Measurements from ENCODE around the gene KIR3DL1. TPM values are rescaled to one million over a fixed set of nuclear protein-coding genes. Genes with fewer than 3 reads are reported as not detected.
"Not testable (repeated sequence)": the region's sequence is repeated elsewhere in the genome, so short reads cannot be mapped to it uniquely, and the experiment has no call there.

Gene KIR3DL1
- total RNA-seq, 1 donor from 2014 or later, result not detected

- H3K36me3 Mint-ChIP-seq (ENCODE audit: low read depth); intact Hi-C loops (cut with micrococcal nuclease); H3K9me3 Mint-ChIP-seq; H3K4me3 Mint-ChIP-seq; H3K27ac Mint-ChIP-seq; H3K27me3 Mint-ChIP-seq (ENCODE audit: insufficient read depth); DNase-seq (ENCODE audit: low spot score); H3K4me1 Mint-ChIP-seq (ENCODE audit: low read depth): not testable (repeated sequence)
These were observed 16.2 kb downstream of the KIR3DL1 start, which contains the start of gene KIR2DS4 for GRCh38 chr19:54832496-54832895. Gene KIR2DS4 (plus strand): TSS chr19:54832676.

- H3K4me3 Mint-ChIP-seq; H3K4me1 Mint-ChIP-seq (ENCODE audit: low read depth); H3K9me3 Mint-ChIP-seq; DNase-seq (ENCODE audit: low spot score); H3K27me3 Mint-ChIP-seq (ENCODE audit: insufficient read depth); H3K36me3 Mint-ChIP-seq (ENCODE audit: low read depth); H3K27ac Mint-ChIP-seq; intact Hi-C loops (cut with micrococcal nuclease): not testable (repeated sequence)
These were observed 18.9 kb downstream of the KIR3DL1 start for GRCh38 chr19:54835126-54835525.

GRCh38 chr19:54837522-54837921, 21.3 kb downstream of the KIR3DL1 start:
- H3K27me3 Mint-ChIP-seq (ENCODE audit: insufficient read depth); H3K9me3 Mint-ChIP-seq: not testable (repeated sequence)

GRCh38 chr19:54843171-54843570, 26.9 kb downstream of the KIR3DL1 start:
- H3K9me3 Mint-ChIP-seq; H3K36me3 Mint-ChIP-seq (ENCODE audit: low read depth); H3K27ac Mint-ChIP-seq; DNase-seq (ENCODE audit: low spot score); H3K27me3 Mint-ChIP-seq (ENCODE audit: insufficient read depth); H3K4me3 Mint-ChIP-seq; intact Hi-C loops (cut with micrococcal nuclease); H3K4me1 Mint-ChIP-seq (ENCODE audit: low read depth): not testable (repeated sequence)

More at GRCh38 chr19:54837522-54837921, 21.3 kb downstream of the KIR3DL1 start:
- H3K4me3 Mint-ChIP-seq; intact Hi-C loops (cut with micrococcal nuclease); H3K27ac Mint-ChIP-seq; H3K36me3 Mint-ChIP-seq (ENCODE audit: low read depth); H3K4me1 Mint-ChIP-seq (ENCODE audit: low read depth); DNase-seq (ENCODE audit: low spot score): not testable (repeated sequence)

GRCh38 chr19:54850061-54850640, 33.9 kb downstream of the KIR3DL1 start, which contains the start of gene KIR3DL2:
Gene KIR3DL2 (plus strand): TSS chr19:54850443. CDS start chr19:54850476, 33 bp downstream.
- H3K4me1 Mint-ChIP-seq (ENCODE audit: low read depth); intact Hi-C loops (cut with micrococcal nuclease): not testable (repeated sequence)
- H3K4me3 Mint-ChIP-seq, result peak within 1 kb of the TSS; percentile 37

GRCh38 chr19:54850930-54851329, 34.7 kb downstream of the KIR3DL1 start:
- intact Hi-C loops (cut with micrococcal nuclease), result no loop called here
- no peaks in the 10 kb centered on the region for H3K4me1 Mint-ChIP-seq (ENCODE audit: low read depth)
- no peak overlapping the region for H3K27ac Mint-ChIP-seq
- no peaks in the 10 kb centered on the region for H3K36me3 Mint-ChIP-seq (ENCODE audit: low read depth)
- no peak for DNase-seq (ENCODE audit: low spot score)
- H3K27me3 Mint-ChIP-seq (ENCODE audit: insufficient read depth), result peaks cover 3% of the 10 kb centered on the region
- H3K4me3 Mint-ChIP-seq, result no peak overlapping the region
- H3K9me3 Mint-ChIP-seq, result peaks cover 7% of the 10 kb centered on the region

More at GRCh38 chr19:54850061-54850640, 33.9 kb downstream of the KIR3DL1 start, which contains the start of gene KIR3DL2:
- H3K36me3 Mint-ChIP-seq (ENCODE audit: low read depth); DNase-seq (ENCODE audit: low spot score); H3K27me3 Mint-ChIP-seq (ENCODE audit: insufficient read depth); H3K9me3 Mint-ChIP-seq; H3K27ac Mint-ChIP-seq: not testable (repeated sequence)

GRCh38 chr19:54851353-54851752, 35.1 kb downstream of the KIR3DL1 start:
- no peaks in the 10 kb centered on the region for H3K4me1 Mint-ChIP-seq (ENCODE audit: low read depth)
- H3K4me3 Mint-ChIP-seq, result no peak overlapping the region
- peaks cover 3% of the 10 kb centered on the region for H3K27me3 Mint-ChIP-seq (ENCODE audit: insufficient read depth)
- DNase-seq (ENCODE audit: low spot score), result no peak
- intact Hi-C loops (cut with micrococcal nuclease), result no loop called here
- no peak overlapping the region for H3K27ac Mint-ChIP-seq
- H3K9me3 Mint-ChIP-seq, result peaks cover 7% of the 10 kb centered on the region
- no peaks in the 10 kb centered on the region for H3K36me3 Mint-ChIP-seq (ENCODE audit: low read depth)

GRCh38 chr19:54855241-54855640, 39.0 kb downstream of the KIR3DL1 start:
- intact Hi-C loops (cut with micrococcal nuclease); H3K27me3 Mint-ChIP-seq (ENCODE audit: insufficient read depth); DNase-seq (ENCODE audit: low spot score); H3K36me3 Mint-ChIP-seq (ENCODE audit: low read depth); H3K4me1 Mint-ChIP-seq (ENCODE audit: low read depth); H3K27ac Mint-ChIP-seq; H3K4me3 Mint-ChIP-seq; H3K9me3 Mint-ChIP-seq: not testable (repeated sequence)

- H3K9me3 Mint-ChIP-seq; H3K4me1 Mint-ChIP-seq (ENCODE audit: low read depth); H3K27me3 Mint-ChIP-seq (ENCODE audit: insufficient read depth); DNase-seq (ENCODE audit: low spot score); H3K27ac Mint-ChIP-seq; H3K4me3 Mint-ChIP-seq; H3K36me3 Mint-ChIP-seq (ENCODE audit: low read depth); intact Hi-C loops (cut with micrococcal nuclease): not testable (repeated sequence)
These were observed 42.2 kb downstream of the KIR3DL1 start for GRCh38 chr19:54858476-54858875.

DNA sequence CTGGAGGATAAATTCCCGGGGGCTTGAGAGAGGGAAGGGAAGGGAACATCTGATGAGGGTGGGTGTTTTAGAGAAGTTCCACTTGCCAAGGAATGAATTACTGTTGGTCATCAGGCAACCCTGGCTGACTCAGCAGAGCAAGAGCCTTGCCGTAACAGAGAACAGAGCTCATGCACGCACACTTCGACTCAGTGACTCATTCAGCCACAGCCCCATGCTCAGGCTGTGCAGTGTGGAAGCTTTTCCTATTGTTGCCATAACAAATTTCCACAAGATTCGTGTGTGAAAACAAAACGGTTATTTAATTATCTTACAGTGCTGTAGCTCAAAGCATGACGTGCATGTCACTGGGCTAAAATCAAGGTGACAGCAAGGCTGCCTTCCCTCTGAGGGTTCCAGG, 43.2 kb downstream of the KIR3DL1 start:
- intact Hi-C loops (cut with micrococcal nuclease); H3K4me3 Mint-ChIP-seq: not testable (repeated sequence)

GRCh38 chr19:54863459-54863858, 47.2 kb downstream of the KIR3DL1 start:
- DNase-seq (ENCODE audit: low spot score); H3K4me1 Mint-ChIP-seq (ENCODE audit: low read depth); H3K36me3 Mint-ChIP-seq (ENCODE audit: low read depth); intact Hi-C loops (cut with micrococcal nuclease); H3K9me3 Mint-ChIP-seq; H3K4me3 Mint-ChIP-seq; H3K27me3 Mint-ChIP-seq (ENCODE audit: insufficient read depth); H3K27ac Mint-ChIP-seq: not testable (repeated sequence)

More for the DNA sequence above, 43.2 kb downstream of the KIR3DL1 start:
- DNase-seq (ENCODE audit: low spot score); H3K4me1 Mint-ChIP-seq (ENCODE audit: low read depth); H3K27me3 Mint-ChIP-seq (ENCODE audit: insufficient read depth); H3K9me3 Mint-ChIP-seq; H3K27ac Mint-ChIP-seq; H3K36me3 Mint-ChIP-seq (ENCODE audit: low read depth): not testable (repeated sequence)

DNA sequence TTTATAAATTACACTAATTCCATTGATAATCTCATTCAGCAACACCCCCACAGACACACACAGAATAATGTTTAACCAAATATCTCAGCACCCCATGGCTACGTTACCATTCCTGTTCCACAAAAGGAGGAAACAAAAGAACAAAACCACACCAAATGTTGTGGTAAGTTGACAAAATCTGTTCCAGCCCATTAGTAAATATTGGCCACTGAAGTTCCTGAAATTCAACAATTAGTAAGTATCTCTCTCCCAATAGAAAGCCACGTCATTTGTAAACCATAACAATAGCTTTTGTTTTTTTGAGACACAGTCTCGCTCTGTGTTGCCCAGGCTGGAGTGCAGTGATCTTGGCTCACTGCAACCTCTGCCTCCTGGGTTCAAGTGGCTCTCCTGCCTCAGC, 55.4 kb downstream of the KIR3DL1 start:
- intact Hi-C loops (cut with micrococcal nuclease), result no loop called here
- H3K4me1 Mint-ChIP-seq (ENCODE audit: low read depth), result no peaks in the 10 kb centered on the region
- no peak overlapping the region for H3K4me3 Mint-ChIP-seq
- peaks cover 3% of the 10 kb centered on the region for H3K27me3 Mint-ChIP-seq (ENCODE audit: insufficient read depth)
- no peaks in the 10 kb centered on the region for H3K36me3 Mint-ChIP-seq (ENCODE audit: low read depth)
- no peak for DNase-seq (ENCODE audit: low spot score)
- no peaks in the 10 kb centered on the region for H3K9me3 Mint-ChIP-seq
- H3K27ac Mint-ChIP-seq, result no peak overlapping the region

DNA sequence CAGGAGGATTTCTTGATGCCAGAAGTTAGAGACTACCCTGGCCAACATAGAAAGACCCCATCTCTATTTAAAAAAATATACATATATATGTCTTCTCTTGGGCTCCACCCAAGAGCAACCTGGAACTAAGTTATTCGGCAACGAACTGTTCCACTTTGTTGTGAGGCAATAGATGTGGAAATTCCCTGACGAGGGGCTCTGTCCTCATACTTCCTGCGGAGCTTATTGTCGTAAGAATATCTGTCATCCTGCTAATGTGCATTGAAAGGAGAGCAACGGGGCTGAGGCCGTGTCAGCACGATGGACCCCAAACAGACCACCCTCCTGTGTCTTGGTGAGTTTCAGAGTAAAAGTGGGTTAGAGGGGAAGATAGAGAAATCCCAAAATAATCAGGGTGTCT, 57.7 kb downstream of the KIR3DL1 start, which contains the start of gene FCAR:
FCAR (plus strand) TSS at position 246 of the 400 bp plus-strand sequence; CDS start at position 301, 55 bp downstream.
- no peaks in the 10 kb centered on the region for H3K36me3 Mint-ChIP-seq (ENCODE audit: low read depth)
- DNase-seq (ENCODE audit: low spot score), result no peak
- intact Hi-C loops (cut with micrococcal nuclease), result no loop called here
- H3K27ac Mint-ChIP-seq, result no peak within 1 kb of the TSS
- no peak within 1 kb of the TSS for H3K4me3 Mint-ChIP-seq
- peaks cover 7% of the 10 kb centered on the region for H3K27me3 Mint-ChIP-seq (ENCODE audit: insufficient read depth)
- H3K4me1 Mint-ChIP-seq (ENCODE audit: low read depth), result no peaks in the 10 kb centered on the region
- H3K9me3 Mint-ChIP-seq, result no peaks in the 10 kb centered on the region

DNA sequence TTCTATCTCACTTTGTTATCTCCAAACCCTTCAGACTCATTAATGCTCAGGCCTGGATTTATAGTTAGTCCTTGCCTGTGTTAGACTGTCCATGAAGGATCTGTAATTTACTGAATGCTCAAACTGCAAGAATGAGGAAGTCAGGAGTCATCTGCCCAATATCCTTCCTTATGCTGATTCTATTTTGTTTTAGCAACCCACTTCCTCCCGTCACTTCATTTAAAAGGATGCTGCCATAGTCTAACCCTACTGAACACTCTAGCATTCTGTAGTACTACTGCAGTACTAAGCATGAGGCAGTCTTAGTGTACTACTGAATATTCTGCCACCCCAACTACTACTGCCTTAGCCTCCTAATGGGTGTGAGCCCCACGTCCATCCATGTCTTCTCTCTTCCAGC, 59.2 kb downstream of the KIR3DL1 start:
- intact Hi-C loops (cut with micrococcal nuclease), result no loop called here
- no peaks in the 10 kb centered on the region for H3K9me3 Mint-ChIP-seq
- no peaks in the 10 kb centered on the region for H3K36me3 Mint-ChIP-seq (ENCODE audit: low read depth)
- no peak for DNase-seq (ENCODE audit: low spot score)
- H3K4me3 Mint-ChIP-seq, result no peak overlapping the region
- no peak overlapping the region for H3K27ac Mint-ChIP-seq
- H3K27me3 Mint-ChIP-seq (ENCODE audit: insufficient read depth), result peaks cover 10% of the 10 kb centered on the region
- H3K4me1 Mint-ChIP-seq (ENCODE audit: low read depth), result no peaks in the 10 kb centered on the region
